ENCODE data around the gene PICK1.

DNA sequence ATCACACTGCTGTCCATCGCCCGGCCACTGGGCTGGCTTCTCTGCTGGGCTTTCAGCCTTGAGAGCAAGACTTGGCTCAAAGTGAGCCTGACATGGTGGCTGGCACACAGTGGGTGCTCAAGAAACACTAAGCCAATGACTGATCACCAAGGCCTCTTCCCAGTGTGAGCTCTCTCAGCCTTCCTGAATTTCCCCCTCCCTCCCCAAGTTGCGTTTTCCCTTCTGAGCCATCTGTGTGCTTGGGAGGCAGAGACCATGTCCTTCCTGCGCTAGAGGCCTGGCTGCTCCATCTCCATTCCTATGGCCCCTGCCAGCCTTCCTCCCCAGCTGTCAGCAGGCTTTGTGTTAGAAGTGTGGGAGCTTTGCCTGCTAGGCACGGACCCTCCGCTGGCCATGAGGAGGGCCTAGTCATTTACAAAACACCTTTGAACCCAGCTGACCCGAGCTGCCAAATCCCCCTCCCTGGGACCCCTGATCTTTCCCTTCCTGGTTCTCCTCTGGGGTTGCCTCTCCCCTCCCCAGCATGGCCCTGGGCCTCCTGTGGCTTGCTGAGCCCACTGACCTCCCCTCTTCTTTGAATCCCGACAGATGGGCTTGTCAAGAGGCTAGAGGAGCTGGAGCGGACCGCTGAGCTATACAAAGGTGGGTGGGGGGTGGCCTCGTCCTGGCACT lies 13.2 kb downstream of the PICK1 start:
- TF ChIP-seq ZNF558 (CRISPR knock-in tag; IDR thresholded peaks at IDR 0.05; ENCODE audit: borderline replicate concordance) (no peak), ZNF138 (CRISPR knock-in tag; IDR thresholded peaks at IDR 0.05; ENCODE audit: low read depth) (no peak), PRDM15 (CRISPR knock-in tag; IDR thresholded peaks at IDR 0.05) (no peak), GABPA (IDR thresholded peaks at IDR 0.05; ENCODE audit: low read depth, low read length) (no peak), GABPA (CRISPR knock-in tag; IDR thresholded peaks at IDR 0.05; ENCODE audit: low read depth) (no peak)
- TF ChIP-seq, protein P1, sequence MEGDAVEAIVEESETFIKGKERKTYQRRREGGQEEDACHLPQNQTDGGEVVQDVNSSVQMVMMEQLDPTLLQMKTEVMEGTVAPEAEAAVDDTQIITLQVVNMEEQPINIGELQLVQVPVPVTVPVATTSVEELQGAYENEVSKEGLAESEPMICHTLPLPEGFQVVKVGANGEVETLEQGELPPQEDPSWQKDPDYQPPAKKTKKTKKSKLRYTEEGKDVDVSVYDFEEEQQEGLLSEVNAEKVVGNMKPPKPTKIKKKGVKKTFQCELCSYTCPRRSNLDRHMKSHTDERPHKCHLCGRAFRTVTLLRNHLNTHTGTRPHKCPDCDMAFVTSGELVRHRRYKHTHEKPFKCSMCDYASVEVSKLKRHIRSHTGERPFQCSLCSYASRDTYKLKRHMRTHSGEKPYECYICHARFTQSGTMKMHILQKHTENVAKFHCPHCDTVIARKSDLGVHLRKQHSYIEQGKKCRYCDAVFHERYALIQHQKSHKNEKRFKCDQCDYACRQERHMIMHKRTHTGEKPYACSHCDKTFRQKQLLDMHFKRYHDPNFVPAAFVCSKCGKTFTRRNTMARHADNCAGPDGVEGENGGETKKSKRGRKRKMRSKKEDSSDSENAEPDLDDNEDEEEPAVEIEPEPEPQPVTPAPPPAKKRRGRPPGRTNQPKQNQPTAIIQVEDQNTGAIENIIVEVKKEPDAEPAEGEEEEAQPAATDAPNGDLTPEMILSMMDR (CRISPR knock-in tag; IDR thresholded peaks at IDR 0.05): no peak

Data from HepG2 (cell line).